Upper lobe of left lung (tissue), 4 donors: ENCODE measurements around the gene ENOPH1.

Experiments used
- CTCF ChIP-seq, 6 experiments: fragments of 450-650 bp in 4 of 6; fragments of 200-600 bp in 2 of 6; sonication (generic) in 2 of 6; IDR thresholded peaks; one replicate each; pipeline ENCODE4 v1.5.1; 2016 to 2019; ENCODE audit warnings: antibody characterized with exemption in 6 of 6
- POLR2A ChIP-seq, 4 donors: fragments of 450-650 bp; IDR thresholded peaks; one replicate each; pipeline ENCODE4 v1.5.1; 2016 to 2017; ENCODE audit warnings: antibody characterized with exemption in 4 of 4, mild to moderate bottlenecking in 2 of 4
- POLR2AphosphoS5 ChIP-seq, 2 donors: sonication (generic); formaldehyde crosslinking; IDR thresholded peaks; one replicate each; pipeline ENCODE4 v1.5.1; 2017; ENCODE audit warnings: antibody characterized with exemption in 2 of 2

GRCh38 chr4:82431831-82432230 is 1.4 kb downstream of the ENOPH1 start:
- TF ChIP-seq POLR2A (IDR thresholded peaks at IDR 0.05) (no peak), POLR2AphosphoS5 (IDR thresholded peaks at IDR 0.05) (no peak), CTCF (IDR thresholded peaks at IDR 0.05) (no peak)
